ENCODE measurements around the gene ACR.

ACR gene

DNA sequence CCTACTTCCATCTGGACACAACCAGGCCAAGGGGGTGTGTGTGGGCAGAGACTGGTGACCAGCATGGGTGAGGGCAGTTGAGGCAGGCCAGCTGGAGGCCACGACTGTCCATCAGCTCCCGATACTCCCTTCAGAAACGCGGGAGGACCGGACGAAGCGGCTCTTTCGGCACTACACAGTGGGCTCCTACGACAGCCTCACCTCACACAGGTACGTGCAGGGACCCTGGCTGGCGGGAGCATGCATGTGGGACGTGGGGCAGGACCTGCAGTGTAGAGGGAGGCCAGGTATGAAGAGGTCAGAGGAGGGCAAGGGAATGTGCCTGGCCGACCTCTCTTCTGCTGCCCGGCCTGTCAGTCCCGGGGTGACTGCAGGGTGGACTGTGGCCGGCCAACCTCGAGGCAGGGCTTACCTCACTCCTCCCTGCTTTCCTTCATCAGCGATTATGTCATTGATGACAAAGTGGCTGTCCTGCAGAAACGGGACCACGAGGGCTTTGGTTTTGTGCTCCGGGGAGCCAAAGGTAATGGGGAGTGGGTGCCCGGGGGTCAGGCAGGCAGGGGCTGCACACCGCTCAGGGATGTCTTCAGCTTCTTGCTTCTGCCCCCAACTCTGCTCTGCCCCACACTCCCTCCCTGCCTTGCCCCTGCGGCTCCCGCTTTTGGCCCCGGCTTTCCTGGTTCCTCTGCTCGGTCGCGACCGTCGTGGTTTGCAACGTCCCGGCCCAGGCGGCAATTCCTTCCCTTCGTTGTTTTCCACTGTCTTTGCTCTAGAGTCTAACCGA, 34.1 kb upstream of the ACR start:
- Histone ChIP-seq H3K4me3 (ENCODE audit: extremely low read depth, insufficient read depth, low read length, poor library complexity, severe bottlenecking) (no peak overlapping the region), H3K9me3 (ENCODE audit: control insufficient read depth, low read length) (no peaks in the 10 kb centered on the region), H3K4me1 (ENCODE audit: control insufficient read depth, insufficient read depth, low read length, poor library complexity, severe bottlenecking) (peaks cover 7% of the 10 kb centered on the region), H3K36me3 (ENCODE audit: control insufficient read depth, insufficient read depth, low read length) (peaks cover 35% of the 10 kb centered on the region), H3K27ac (ENCODE audit: low read depth, low read length, severe bottlenecking) (no peak overlapping the region)
- WGBS, 2 experiments (ENCODE audit: insufficient coverage in 2 of 2), result 95 to 96% methylated on average over 21 to 31 of the region's 36 CpGs

DNA sequence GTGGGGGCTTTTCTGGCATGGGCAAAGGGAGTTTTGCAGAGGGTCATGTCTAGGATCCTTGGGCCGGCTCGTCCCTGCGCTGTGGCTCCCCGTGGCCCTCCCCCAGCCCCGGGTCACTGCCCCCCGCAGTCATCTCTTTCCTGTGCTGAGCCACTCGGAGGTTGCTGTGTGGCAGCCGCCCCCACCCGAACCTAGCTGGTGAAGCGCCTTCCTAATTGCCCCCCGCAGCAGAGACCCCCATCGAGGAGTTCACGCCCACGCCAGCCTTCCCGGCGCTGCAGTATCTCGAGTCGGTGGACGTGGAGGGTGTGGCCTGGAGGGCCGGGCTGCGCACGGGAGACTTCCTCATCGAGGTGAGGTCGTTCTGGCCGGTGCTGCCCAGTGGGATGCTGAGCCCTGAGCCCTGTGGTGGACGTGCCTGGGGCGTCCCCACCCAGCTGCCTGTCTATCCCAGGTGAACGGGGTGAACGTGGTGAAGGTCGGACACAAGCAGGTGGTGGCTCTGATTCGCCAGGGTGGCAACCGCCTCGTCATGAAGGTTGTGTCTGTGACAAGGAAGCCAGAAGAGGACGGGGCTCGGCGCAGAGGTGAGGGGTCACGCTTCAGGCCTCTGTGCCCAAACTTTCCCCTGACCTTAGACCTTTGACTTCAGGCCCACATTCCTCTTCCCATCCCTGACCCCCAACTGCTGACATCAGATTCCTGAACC, 33.3 kb upstream of the ACR start:
- Histone ChIP-seq H3K36me3 (ENCODE audit: control insufficient read depth, insufficient read depth, low read length) (peaks cover 42% of the 10 kb centered on the region), H3K4me3 (ENCODE audit: extremely low read depth, insufficient read depth, low read length, poor library complexity, severe bottlenecking) (peak overlapping the region; percentile 27), H3K4me1 (ENCODE audit: control insufficient read depth, insufficient read depth, low read length, poor library complexity, severe bottlenecking) (peaks cover 7% of the 10 kb centered on the region), H3K27ac (ENCODE audit: low read depth, low read length, severe bottlenecking) (peak overlapping the region; percentile 10), H3K9me3 (ENCODE audit: control insufficient read depth, low read length) (no peaks in the 10 kb centered on the region)
- WGBS, 2 experiments (ENCODE audit: insufficient coverage in 2 of 2), result 91 to 92% methylated on average over 30 to 31 of the region's 37 CpGs

DNA sequence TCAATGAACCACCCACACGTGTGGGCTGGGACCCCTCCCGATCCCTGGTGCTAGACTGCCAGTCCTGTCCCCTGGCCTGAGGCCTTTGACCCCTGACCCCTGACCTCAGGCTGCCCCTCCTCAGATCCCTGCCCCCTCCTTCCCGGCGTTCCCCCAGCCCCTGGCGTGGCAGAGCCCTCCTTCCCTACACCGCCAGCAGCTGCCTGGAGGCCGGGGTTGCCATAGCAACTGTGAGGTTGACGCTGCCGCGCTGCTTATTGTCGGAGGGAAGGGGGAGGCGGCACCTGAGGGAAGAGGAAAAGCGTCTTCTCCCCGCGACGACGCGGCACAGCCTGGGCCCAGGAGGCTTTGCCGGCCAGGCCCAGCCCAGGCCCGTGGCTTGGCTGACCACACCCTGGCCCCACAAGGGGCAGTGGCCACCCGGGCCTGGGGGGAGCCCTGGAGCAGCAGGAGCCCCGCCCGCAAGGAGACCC, 32.7 kb upstream of the ACR start:
- H3K9me3 ChIP-seq (ENCODE audit: control insufficient read depth, low read length), result no peaks in the 10 kb centered on the region
- peaks cover 48% of the 10 kb centered on the region for H3K36me3 ChIP-seq (ENCODE audit: control insufficient read depth, insufficient read depth, low read length)
- H3K4me3 ChIP-seq (ENCODE audit: extremely low read depth, insufficient read depth, low read length, poor library complexity, severe bottlenecking), result peak overlapping the region; percentile 27
- H3K27ac ChIP-seq (ENCODE audit: low read depth, low read length, severe bottlenecking), result peak overlapping the region; percentile 10
- peaks cover 7% of the 10 kb centered on the region for H3K4me1 ChIP-seq (ENCODE audit: control insufficient read depth, insufficient read depth, low read length, poor library complexity, severe bottlenecking)
- 21 to 32% methylated on average over 6 to 20 of the region's 23 CpGs for WGBS, 2 experiments (ENCODE audit: insufficient coverage in 2 of 2)

DNA sequence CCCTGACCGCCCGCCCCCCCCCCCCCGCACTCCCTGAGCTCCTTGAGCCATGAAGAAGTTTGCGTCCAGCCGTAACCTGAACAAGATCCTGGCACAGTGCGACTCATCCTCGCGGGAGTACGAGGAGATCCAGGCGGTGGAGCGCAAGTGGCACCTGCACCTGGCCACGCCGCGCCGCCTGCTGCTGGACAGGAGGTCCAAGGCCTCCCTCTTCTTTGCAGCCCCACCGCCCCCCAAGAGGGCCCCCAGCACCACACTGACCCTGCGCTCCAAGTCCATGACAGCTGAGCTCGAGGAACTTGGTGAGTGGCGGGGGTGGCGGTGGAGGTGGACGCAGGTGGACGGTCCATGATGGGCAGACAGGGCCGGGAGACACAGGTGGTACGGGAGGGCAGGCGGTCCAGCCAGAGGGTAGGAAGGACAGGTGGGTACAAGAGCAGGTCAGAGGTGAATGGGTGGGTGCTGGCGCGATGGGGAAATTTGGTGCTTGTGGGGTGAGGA, 32.1 kb upstream of the ACR start:
- Histone ChIP-seq H3K36me3 (ENCODE audit: control insufficient read depth, insufficient read depth, low read length) (peaks cover 50% of the 10 kb centered on the region), H3K27ac (ENCODE audit: low read depth, low read length, severe bottlenecking) (no peak overlapping the region), H3K9me3 (ENCODE audit: control insufficient read depth, low read length) (no peaks in the 10 kb centered on the region), H3K4me3 (ENCODE audit: extremely low read depth, insufficient read depth, low read length, poor library complexity, severe bottlenecking) (no peak overlapping the region), H3K4me1 (ENCODE audit: control insufficient read depth, insufficient read depth, low read length, poor library complexity, severe bottlenecking) (peaks cover 7% of the 10 kb centered on the region)
- WGBS, 2 experiments (ENCODE audit: insufficient coverage in 2 of 2), result 94 to 96% methylated on average over 16 to 18 of the region's 27 CpGs

DNA sequence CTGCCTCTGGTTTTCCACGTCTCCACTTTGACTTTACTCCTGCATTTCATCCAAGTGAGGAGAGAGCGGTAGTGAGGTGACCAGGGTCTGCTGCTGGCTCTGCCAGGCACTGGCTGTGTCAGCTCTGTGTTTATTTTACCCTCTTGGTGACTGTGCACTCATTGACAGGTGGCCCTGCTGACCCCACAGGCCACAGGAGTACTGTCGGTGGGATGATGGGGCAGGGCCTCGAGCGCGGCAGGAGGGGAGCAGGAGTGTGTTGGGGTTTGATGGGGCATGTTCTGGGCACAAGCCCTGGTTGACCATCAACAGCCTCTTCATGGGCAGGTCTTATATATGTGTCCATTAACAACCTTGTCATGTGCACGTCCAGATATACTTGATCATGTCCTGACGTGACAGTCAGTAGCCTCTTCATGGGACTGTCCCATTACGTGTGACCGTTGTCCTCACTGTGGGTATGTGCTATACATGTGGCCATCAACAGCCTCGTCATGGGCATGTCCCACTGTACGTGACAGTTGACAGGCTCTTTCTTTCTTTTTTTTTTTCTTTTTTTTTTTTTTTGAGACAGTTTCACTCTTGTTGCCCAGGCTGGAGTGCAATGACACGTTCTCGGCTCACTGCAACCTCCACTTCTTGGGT, 31.4 kb upstream of the ACR start:
- 97% methylated on average over 8 to 10 of the region's 14 CpGs for WGBS, 2 experiments (ENCODE audit: insufficient coverage in 2 of 2)
- H3K4me1 ChIP-seq (ENCODE audit: control insufficient read depth, insufficient read depth, low read length, poor library complexity, severe bottlenecking), result peaks cover 7% of the 10 kb centered on the region
- H3K9me3 ChIP-seq (ENCODE audit: control insufficient read depth, low read length), result no peaks in the 10 kb centered on the region
- H3K27ac ChIP-seq (ENCODE audit: low read depth, low read length, severe bottlenecking), result no peak overlapping the region
- H3K36me3 ChIP-seq (ENCODE audit: control insufficient read depth, insufficient read depth, low read length), result peaks cover 46% of the 10 kb centered on the region
- H3K4me3 ChIP-seq (ENCODE audit: extremely low read depth, insufficient read depth, low read length, poor library complexity, severe bottlenecking), result no peak overlapping the region

DNA sequence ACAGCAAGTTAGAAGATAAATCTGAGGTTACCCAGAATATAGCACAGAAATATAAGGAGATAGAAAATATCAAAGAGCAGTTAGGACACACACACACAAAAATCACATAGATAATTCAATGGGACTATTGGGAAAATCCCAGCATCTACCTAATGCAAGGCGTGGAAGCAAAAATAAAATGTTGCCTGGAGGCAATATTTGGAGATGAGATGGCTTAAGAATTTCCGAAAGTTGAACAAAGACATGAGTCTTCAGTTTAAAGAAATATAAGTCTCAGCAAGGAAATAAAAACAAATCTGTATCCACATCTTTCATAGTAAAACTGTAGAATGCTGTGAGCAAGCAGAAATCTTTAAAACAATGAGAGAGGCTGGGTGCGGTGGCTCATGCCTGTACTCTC, 29.5 kb upstream of the ACR start:
- H3K9me3 ChIP-seq (ENCODE audit: control insufficient read depth, low read length), result no peaks in the 10 kb centered on the region
- H3K36me3 ChIP-seq (ENCODE audit: control insufficient read depth, insufficient read depth, low read length), result peaks cover 35% of the 10 kb centered on the region
- H3K4me3 ChIP-seq (ENCODE audit: extremely low read depth, insufficient read depth, low read length, poor library complexity, severe bottlenecking), result no peak overlapping the region
- H3K4me1 ChIP-seq (ENCODE audit: control insufficient read depth, insufficient read depth, low read length, poor library complexity, severe bottlenecking), result peaks cover 7% of the 10 kb centered on the region
- H3K27ac ChIP-seq (ENCODE audit: low read depth, low read length, severe bottlenecking), result no peak overlapping the region
- 100% methylated on average over 1 of the region's 3 CpGs for WGBS, 2 experiments (ENCODE audit: insufficient coverage in 2 of 2)

DNA sequence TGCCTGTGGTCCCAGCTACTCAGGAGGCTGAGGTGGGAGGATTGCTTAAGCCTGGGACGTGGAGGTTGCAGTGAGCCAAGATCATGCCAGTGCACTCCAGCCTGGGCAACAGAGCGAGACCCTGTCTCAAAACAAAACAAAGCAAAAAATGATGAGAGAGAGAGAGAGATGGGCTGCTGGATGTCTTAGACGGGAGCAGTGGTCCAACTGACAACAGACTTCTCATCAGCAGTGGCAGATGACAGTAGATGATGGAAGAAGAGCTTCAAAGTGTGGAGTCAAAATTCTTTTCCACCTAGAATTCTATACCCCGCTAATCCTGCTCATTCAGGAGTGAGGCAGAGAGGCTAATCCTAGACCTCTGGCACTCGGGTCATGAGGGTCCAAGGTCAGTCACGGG, 29.0 kb upstream of the ACR start:
- Histone ChIP-seq H3K36me3 (ENCODE audit: control insufficient read depth, insufficient read depth, low read length) (peaks cover 35% of the 10 kb centered on the region), H3K4me1 (ENCODE audit: control insufficient read depth, insufficient read depth, low read length, poor library complexity, severe bottlenecking) (peaks cover 7% of the 10 kb centered on the region), H3K9me3 (ENCODE audit: control insufficient read depth, low read length) (no peaks in the 10 kb centered on the region), H3K4me3 (ENCODE audit: extremely low read depth, insufficient read depth, low read length, poor library complexity, severe bottlenecking) (no peak overlapping the region), H3K27ac (ENCODE audit: low read depth, low read length, severe bottlenecking) (no peak overlapping the region)
- WGBS, 2 experiments (ENCODE audit: insufficient coverage in 2 of 2), result 94 to 96% methylated on average over 5 of the region's 6 CpGs

DNA sequence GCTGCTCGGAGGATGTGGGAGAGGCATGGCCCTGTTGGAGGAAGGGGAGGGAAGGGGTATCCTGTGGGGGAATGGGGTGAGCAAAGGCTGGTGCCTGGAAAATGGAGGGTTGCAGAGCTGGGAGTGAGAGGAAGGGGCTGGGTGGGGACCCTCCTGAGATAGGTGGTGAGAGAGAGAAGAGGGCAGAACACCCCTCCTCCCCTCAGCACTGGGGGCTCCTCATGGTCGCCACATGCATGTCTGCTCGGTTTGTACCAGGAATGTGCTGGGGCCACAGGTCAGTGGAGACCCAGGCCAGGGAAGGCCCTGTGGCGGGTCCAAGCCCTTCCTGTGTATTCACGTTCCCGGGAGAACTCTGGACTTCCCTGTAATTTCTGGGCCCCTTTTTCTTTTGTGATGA, 27.8 kb upstream of the ACR start:
- peaks cover 2% of the 10 kb centered on the region for H3K4me1 ChIP-seq (ENCODE audit: control insufficient read depth, insufficient read depth, low read length, poor library complexity, severe bottlenecking)
- 86 to 91% methylated on average over 4 to 6 of the region's 6 CpGs for WGBS, 2 experiments (ENCODE audit: insufficient coverage in 2 of 2)
- H3K36me3 ChIP-seq (ENCODE audit: control insufficient read depth, insufficient read depth, low read length), result peaks cover 31% of the 10 kb centered on the region
- no peak overlapping the region for H3K27ac ChIP-seq (ENCODE audit: low read depth, low read length, severe bottlenecking)
- H3K9me3 ChIP-seq (ENCODE audit: control insufficient read depth, low read length), result no peaks in the 10 kb centered on the region
- H3K4me3 ChIP-seq (ENCODE audit: extremely low read depth, insufficient read depth, low read length, poor library complexity, severe bottlenecking), result no peak overlapping the region

DNA sequence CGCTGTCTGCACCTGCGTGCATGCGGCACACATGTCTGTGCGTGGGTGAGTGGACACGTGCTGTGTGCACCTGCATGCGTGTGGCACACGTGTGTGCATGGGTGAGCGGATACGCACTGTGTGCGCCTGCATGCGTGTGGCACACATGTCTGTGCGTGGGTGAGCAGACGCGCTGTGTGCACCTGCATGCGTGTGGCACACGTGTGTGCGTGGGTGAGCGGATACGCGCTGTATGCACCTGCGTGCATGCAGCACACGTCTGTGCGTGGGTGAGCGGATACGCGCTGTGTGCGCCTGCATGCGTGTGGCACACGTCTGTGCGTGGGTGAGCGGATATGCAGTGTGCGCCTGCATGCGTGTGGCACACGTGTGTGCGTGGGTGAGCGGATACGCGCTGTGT, 27.1 kb upstream of the ACR start:
- no peak overlapping the region for H3K4me3 ChIP-seq (ENCODE audit: extremely low read depth, insufficient read depth, low read length, poor library complexity, severe bottlenecking)

DNA sequence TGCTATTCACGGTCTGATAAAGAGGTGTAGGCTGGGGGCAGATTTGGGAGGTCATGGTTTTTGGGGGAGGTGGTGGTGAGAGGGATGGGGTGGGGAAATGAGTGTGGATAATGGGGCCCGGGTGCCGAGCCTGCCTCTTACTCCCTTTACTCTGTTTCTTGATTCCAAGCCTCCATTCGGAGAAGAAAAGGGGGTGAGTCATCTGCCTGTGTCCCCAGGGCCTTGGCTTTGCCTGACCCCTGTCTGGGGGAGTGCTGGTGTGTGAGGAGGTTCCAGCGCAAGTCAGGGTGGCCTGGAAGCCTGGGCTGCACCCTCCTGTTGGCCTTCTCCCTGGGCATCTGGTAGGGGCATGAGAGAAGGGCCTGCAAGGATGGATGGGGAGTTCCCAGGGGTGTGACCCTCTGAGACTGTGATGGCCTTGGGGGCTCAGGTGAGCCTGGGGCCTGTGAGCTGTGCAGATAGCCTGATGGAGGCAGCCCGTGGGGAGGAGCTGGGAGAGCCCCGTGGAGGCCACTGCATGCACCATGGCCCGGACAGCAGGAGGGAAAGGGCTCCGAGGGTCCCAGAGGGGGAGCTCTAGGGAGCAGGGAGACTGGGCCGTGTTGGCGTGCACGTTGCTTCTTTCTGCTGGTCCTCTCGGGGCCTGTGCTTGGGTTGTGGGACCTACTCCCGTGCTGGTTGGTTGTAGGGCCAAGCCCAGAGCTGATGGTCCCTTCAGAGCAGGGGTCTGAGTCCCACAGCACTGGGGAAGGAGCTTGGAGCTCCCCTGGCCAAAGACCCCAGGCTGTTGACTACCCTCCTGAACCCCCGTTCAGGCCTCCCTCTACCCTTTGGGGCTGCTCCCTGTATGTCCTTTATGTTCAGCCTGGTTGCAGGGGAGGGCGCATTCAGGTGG, 26.3 kb upstream of the ACR start:
- WGBS, 2 experiments (ENCODE audit: insufficient coverage in 2 of 2), result 86 to 92% methylated on average over 12 of the region's 16 CpGs
- no peaks in the 10 kb centered on the region for H3K4me1 ChIP-seq (ENCODE audit: control insufficient read depth, insufficient read depth, low read length, poor library complexity, severe bottlenecking)
- no peaks in the 10 kb centered on the region for H3K9me3 ChIP-seq (ENCODE audit: control insufficient read depth, low read length)
- H3K36me3 ChIP-seq (ENCODE audit: control insufficient read depth, insufficient read depth, low read length), result peaks cover 37% of the 10 kb centered on the region
- no peak overlapping the region for H3K27ac ChIP-seq (ENCODE audit: low read depth, low read length, severe bottlenecking)
- H3K4me3 ChIP-seq (ENCODE audit: extremely low read depth, insufficient read depth, low read length, poor library complexity, severe bottlenecking), result no peak overlapping the region

More for the DNA sequence above, 27.1 kb upstream of the ACR start:
- Histone ChIP-seq H3K27ac (ENCODE audit: low read depth, low read length, severe bottlenecking) (no peak overlapping the region), H3K36me3 (ENCODE audit: control insufficient read depth, insufficient read depth, low read length) (peaks cover 33% of the 10 kb centered on the region), H3K4me1 (ENCODE audit: control insufficient read depth, insufficient read depth, low read length, poor library complexity, severe bottlenecking) (peaks cover 1% of the 10 kb centered on the region), H3K9me3 (ENCODE audit: control insufficient read depth, low read length) (no peaks in the 10 kb centered on the region)
- WGBS, 2 experiments (ENCODE audit: insufficient coverage in 2 of 2), result 97% methylated on average over 38 of the region's 38 CpGs

Data from mesodermal cell (in vitro differentiated cells).